ENCODE results near the gene YAF2. TPM values are rescaled to one million over a fixed set of nuclear protein-coding genes. Genes with fewer than 3 reads are reported as not detected.

The YAF2 gene
- total and polyA plus RNA-seq, 11 donors = 31.5 to 125 (median 77.8) TPM

DNA sequence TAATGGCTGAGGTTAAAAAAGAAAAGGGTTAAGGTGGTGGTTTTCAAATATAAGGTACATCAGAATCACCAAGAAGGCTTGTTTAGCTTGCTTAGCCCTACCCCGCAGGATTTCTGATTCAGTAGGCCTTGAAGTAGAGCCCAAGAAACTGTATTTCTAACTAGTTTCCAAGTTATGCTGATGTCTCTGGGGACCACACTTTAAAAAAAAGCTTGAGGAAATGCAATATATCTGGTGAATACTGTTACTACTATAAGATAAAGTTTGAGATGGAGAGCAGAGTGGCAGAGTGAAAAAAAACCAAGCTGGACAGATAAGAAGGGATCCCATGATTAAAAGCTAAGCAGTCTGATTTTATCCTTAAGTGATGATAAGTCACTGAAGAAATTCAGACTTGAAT, 75.1 kb downstream of the YAF2 start:
- H3K27ac ChIP-seq = no peak overlapping the region
- ATAC-seq (peak in 1 of 4 donors; percentile 22), DNase-seq (no peak)
- no peak overlapping the region for H3K4me3 ChIP-seq
- intact Hi-C loops (cut with DNase I) = no loop called here
- H3K27me3 ChIP-seq = no peaks in the 10 kb centered on the region
- TF ChIP-seq CTCF (IDR thresholded peaks at IDR 0.05) (no peak), POLR2A (IDR thresholded peaks at IDR 0.05) (no peak)
- peaks cover 0 to 39% (median 28%) of the 10 kb centered on the region in 9 donors for H3K36me3 ChIP-seq
- 67 to 76% (median 72%) methylated on average over 1 of the region's 1 CpG for WGBS, 4 donors
- no peaks in the 10 kb centered on the region for H3K9me3 ChIP-seq
- H3K4me1 ChIP-seq = peaks cover 0 to 25% (median 9%) of the 10 kb centered on the region in 12 donors

DNA sequence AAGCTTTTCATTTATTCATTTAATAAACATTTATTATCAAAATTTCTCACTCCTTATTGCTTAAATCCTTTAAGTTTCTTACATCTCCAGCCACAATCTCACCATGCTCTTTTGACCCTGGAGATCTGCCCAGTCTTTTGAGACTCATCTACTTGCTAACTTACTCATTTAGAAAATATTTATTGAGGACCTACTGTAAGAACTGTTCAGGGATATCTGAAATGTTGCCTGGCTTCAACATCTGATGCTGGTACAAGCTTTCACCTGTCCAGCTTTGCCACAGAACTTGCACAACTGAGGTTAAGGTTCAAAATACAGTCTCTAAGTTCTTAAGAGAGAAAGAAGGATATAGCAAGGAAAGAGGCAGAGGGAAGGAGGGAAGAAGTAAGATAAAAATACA, 75.9 kb downstream of the YAF2 start:
- Histone ChIP-seq H3K36me3 (peaks cover 0 to 47% (median 28%) of the 10 kb centered on the region in 9 donors), H3K4me1 (peaks cover 0 to 25% (median 9%) of the 10 kb centered on the region in 12 donors), H3K27me3 (no peaks in the 10 kb centered on the region), H3K27ac (no peak overlapping the region), H3K9me3 (no peaks in the 10 kb centered on the region), H3K4me3 (no peak overlapping the region)
- no peak for TF ChIP-seq CTCF (IDR thresholded peaks at IDR 0.05)
- TF ChIP-seq POLR2A (IDR thresholded peaks at IDR 0.05) = no peak
- intact Hi-C loops (cut with DNase I) = no loop called here
- DNase-seq (no peak), ATAC-seq (no peak)

- 82 to 95% (median 89%) methylated on average over 1 of the region's 1 CpG for WGBS, 4 donors
- TF ChIP-seq CTCF (IDR thresholded peaks at IDR 0.05) (no peak), POLR2A (IDR thresholded peaks at IDR 0.05) (no peak)
- H3K4me3 ChIP-seq = no peak overlapping the region
- no peaks in the 10 kb centered on the region for H3K27me3 ChIP-seq
- DNase-seq (no peak), ATAC-seq (no peak)
- H3K36me3 ChIP-seq = peaks cover 0 to 48% (median 28%) of the 10 kb centered on the region in 9 donors
- no peaks in the 10 kb centered on the region for H3K9me3 ChIP-seq
- intact Hi-C loops (cut with DNase I) = no loop called here
- H3K27ac ChIP-seq = no peak overlapping the region
- H3K4me1 ChIP-seq = peaks cover 0 to 25% (median 9%) of the 10 kb centered on the region in 12 donors
Observed at GRCh38 chr12:42161529-42161928, 76.5 kb downstream of the YAF2 start.

GRCh38 chr12:42156232-42156631, 81.8 kb downstream of the YAF2 start:
- Histone ChIP-seq H3K4me3 (no peak overlapping the region), H3K27me3 (no peaks in the 10 kb centered on the region), H3K9me3 (no peaks in the 10 kb centered on the region), H3K4me1 (no peaks in the 10 kb centered on the region), H3K36me3 (peaks cover 0 to 45% (median 24%) of the 10 kb centered on the region in 9 donors), H3K27ac (no peak overlapping the region)
- no peak for ATAC-seq
- DNase-seq = no peak
- intact Hi-C loops (cut with DNase I) = no loop called here
- TF ChIP-seq CTCF (IDR thresholded peaks at IDR 0.05) = no peak
- TF ChIP-seq POLR2A (IDR thresholded peaks at IDR 0.05) = no peak
- WGBS, 4 donors = 57 to 87% (median 71%) methylated on average over 2 of the region's 2 CpGs
